HEK293T (cell line): ENCODE measurements around the gene KCNG3.

Experiments used
- ARNT ChIP-seq: fragments of 450-650 bp; IDR thresholded peaks from 2 replicates; pipeline ENCODE4 v1.6.1; 2017; ENCODE audit warnings: mild to moderate bottlenecking
- BHLHE40 ChIP-seq: fragments of 450-650 bp; IDR thresholded peaks from 2 replicates; pipeline ENCODE4 v1.6.1; 2016; ENCODE audit warnings: mild to moderate bottlenecking, moderate library complexity, borderline replicate concordance
- ELF4 ChIP-seq: fragments of 450-650 bp; IDR thresholded peaks from 2 replicates; pipeline ENCODE4 v1.6.1; 2017; ENCODE audit warnings: antibody characterized with exemption
- FOXM1 ChIP-seq: fragments of 450-650 bp; IDR thresholded peaks from 2 replicates; pipeline ENCODE4 v1.6.1; 2017; ENCODE audit warnings: mild to moderate bottlenecking, borderline replicate concordance
- HDGF ChIP-seq: fragments of 450-650 bp; IDR thresholded peaks from 2 replicates; pipeline ENCODE4 v1.6.1; 2017; ENCODE audit warnings: antibody characterized with exemption, borderline replicate concordance
- L3MBTL2 ChIP-seq: fragments of 450-650 bp; conservative IDR thresholded peaks from 2 replicates; pipeline ENCODE4 v1.6.1; 2016; ENCODE audit warnings: mild to moderate bottlenecking
- SP1 ChIP-seq: fragments of 450-650 bp; IDR thresholded peaks from 2 replicates; pipeline ENCODE4 v1.6.1; 2017
- ZNF384 ChIP-seq: fragments of 450-650 bp; IDR thresholded peaks from 2 replicates; pipeline ENCODE4 v1.6.1; 2016

DNA sequence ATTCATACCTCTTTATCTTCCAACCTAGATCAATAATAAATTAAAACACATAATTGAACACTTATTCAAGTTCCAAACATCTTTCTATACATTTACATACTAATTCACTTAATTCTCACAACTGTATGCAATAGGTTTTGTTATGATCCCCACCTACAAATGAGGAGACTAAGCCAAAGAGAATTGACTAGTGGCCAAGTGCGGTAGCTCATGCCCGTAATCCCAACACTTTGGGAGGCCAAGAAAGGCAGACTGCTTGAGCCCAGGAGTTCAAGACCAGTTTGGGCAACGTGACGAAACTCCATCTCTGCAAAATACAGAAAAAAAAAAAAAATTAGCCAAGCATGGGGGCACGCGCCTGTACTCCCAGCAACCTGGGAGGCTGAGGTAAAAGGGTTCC lies 36.8 kb downstream of the KCNG3 start:
- TF ChIP-seq SP1 (no peak), FOXM1 (no peak), ARNT (no peak), HDGF (no peak), L3MBTL2 (no peak), ZNF384 (no peak), BHLHE40 (no peak), ELF4 (no peak)
